Hepatocyte (in vitro differentiated cells): ENCODE measurements around the gene ALOX5. TPM values are rescaled to one million over a fixed set of nuclear protein-coding genes. Genes with fewer than 3 reads are reported as not detected.
"Not testable (repeated sequence)": the region's sequence is repeated elsewhere in the genome, so short reads cannot be mapped to it uniquely, and the experiment has no call there.

ENCODE experiments used
- DNase-seq: peaks from one replicate; pipeline ENCODE4 v3.0.0-alpha.2; 2016; ENCODE audit warnings: low spot score
- H2AFZ ChIP-seq: fragments of 200-600 bp; sonication (generic); 2 replicates; pipeline ENCODE4 v1.6.0; 2016; ENCODE audit warnings: antibody characterized with exemption, mild to moderate bottlenecking
- H3K27ac ChIP-seq: fragments of 200-600 bp; sonication (generic); 2 replicates; pipeline ENCODE4 v1.5.1; 2016; ENCODE audit warnings: mild to moderate bottlenecking
- H3K27me3 ChIP-seq: fragments of 200-600 bp; sonication (generic); 2 replicates; pipeline ENCODE4 v1.6.1; 2016
- H3K36me3 ChIP-seq: fragments of 200-600 bp; sonication (generic); replicated peaks from 2 replicates; pipeline ENCODE4 v1.5.1; 2016; ENCODE audit warnings: low read depth; ENCODE audit not compliant: insufficient read depth
- H3K4me1 ChIP-seq: fragments of 200-600 bp; sonication (generic); 2 replicates; pipeline ENCODE4 v1.5.1; 2016; ENCODE audit warnings: mild to moderate bottlenecking, moderate library complexity; ENCODE audit not compliant: insufficient read depth
- H3K4me2 ChIP-seq: fragments of 200-600 bp; sonication (generic); 2 replicates; pipeline ENCODE4 v1.6.0; 2016
- H3K4me3 ChIP-seq: fragments of 200-600 bp; sonication (generic); 2 replicates; pipeline ENCODE4 v1.5.1; 2016; ENCODE audit warnings: mild to moderate bottlenecking
- H3K79me2 ChIP-seq: fragments of 200-600 bp; sonication (generic); 2 replicates; pipeline ENCODE4 v1.6.0; 2017; ENCODE audit warnings: mild to moderate bottlenecking
- H3K9me2 ChIP-seq: fragments of 200-600 bp; sonication (generic); replicated peaks from 2 replicates; pipeline ENCODE4 v1.6.0; 2017; ENCODE audit warnings: mild to moderate bottlenecking; ENCODE audit not compliant: insufficient read depth
- H3K9me3 ChIP-seq: fragments of 200-600 bp; sonication (generic); 2 replicates; pipeline ENCODE4 v1.5.1; 2016; ENCODE audit warnings: low read depth, mild to moderate bottlenecking
- H4K20me1 ChIP-seq: fragments of 200-600 bp; sonication (generic); 2 replicates; pipeline ENCODE4 v1.6.0; 2016; ENCODE audit warnings: mild to moderate bottlenecking; ENCODE audit not compliant: insufficient read depth, poor library complexity, severe bottlenecking
- CTCF ChIP-seq: fragments of 200-600 bp; sonication (generic); IDR thresholded peaks from 2 replicates; pipeline ENCODE4 v1.5.1; 2016; ENCODE audit warnings: antibody characterized with exemption, mild to moderate bottlenecking; ENCODE audit not compliant: poor library complexity
- EZH2 ChIP-seq: fragments of 200-600 bp; sonication (generic); IDR thresholded peaks from 2 replicates; pipeline ENCODE4 v1.6.1; 2016; ENCODE audit warnings: antibody characterized with exemption, mild to moderate bottlenecking, borderline replicate concordance
- EZH2phosphoT487 ChIP-seq: fragments of 200-600 bp; sonication (generic); IDR thresholded peaks from one replicate; pipeline ENCODE4 v1.6.1; 2018; ENCODE audit warnings: antibody characterized with exemption, mild to moderate bottlenecking, low read depth, moderate library complexity; ENCODE audit not compliant: unreplicated experiment, severe bottlenecking
- WGBS: methylation state at CpG from one replicate; pipeline ENCODE4 v1.1.6; 2016; ENCODE audit warnings: low lambda C conversion rate; ENCODE audit errors: missing lambda C conversion rate; 5-methylcytosine and 5-hydroxymethylcytosine counted together
- polyA plus RNA-seq: library from polyadenylated mRNA; unstranded; fragments of >200 nt; fragmentation: Nextera tagmentation; extraction: Ambion mirVana; gene quantifications from 2 replicates; pipeline ENCODE4 v1.2.1, GENCODE V29; 2016
- total RNA-seq: library from RNA; depleted of rRNA; stranded (reverse); fragments of >200 nt; gene quantifications from 2 replicates; pipeline ENCODE4 v1.2.3, GENCODE V29; 2014

ALOX5 gene
- total and polyA plus RNA-seq, 2 experiments from 2014 or later = 3.5 to 4.4 TPM

- no peak for DNase-seq
- peaks cover 21% of the 10 kb centered on the region for H3K79me2 ChIP-seq
- peaks cover 9% of the 10 kb centered on the region for H3K9me3 ChIP-seq
- TF ChIP-seq EZH2 (no peak), CTCF (no peak), EZH2phosphoT487 (no peak)
- no peaks in the 10 kb centered on the region for H3K9me2 ChIP-seq
- no peak overlapping the region for H2AFZ ChIP-seq
- 97% methylated on average over 4 of the region's 4 CpGs for WGBS
- H3K27ac ChIP-seq = no peak overlapping the region
- H3K4me3 ChIP-seq = no peak overlapping the region
- no peaks in the 10 kb centered on the region for H4K20me1 ChIP-seq
- H3K4me2 ChIP-seq = no peak overlapping the region
- H3K27me3 ChIP-seq = no peaks in the 10 kb centered on the region
- H3K36me3 ChIP-seq = no peaks in the 10 kb centered on the region
- peaks cover 17% of the 10 kb centered on the region for H3K4me1 ChIP-seq
These were observed 99.1 kb downstream of the ALOX5 start for GRCh38 chr10:45473126-45473525.

DNA sequence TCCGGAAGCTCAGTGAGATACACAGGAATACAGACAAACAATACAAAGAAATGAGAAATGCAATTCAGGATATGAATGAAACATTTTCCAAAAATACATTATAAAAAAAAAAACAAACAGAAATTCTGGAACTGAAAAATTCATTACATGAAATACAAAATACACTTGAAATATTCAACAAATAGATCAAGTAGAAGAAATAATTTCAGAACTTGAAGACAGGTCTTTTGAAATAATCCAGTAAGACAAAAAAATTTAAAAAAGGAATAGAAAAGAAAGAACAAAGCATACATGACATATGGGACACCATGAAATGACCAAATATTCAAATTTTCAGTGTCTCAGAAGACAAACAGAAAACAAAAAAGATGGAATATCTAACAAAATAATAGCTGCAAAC lies 102.5 kb downstream of the ALOX5 start:
- WGBS = 90% methylated on average over 1 of the region's 1 CpG
- Histone ChIP-seq H3K4me3 (no peak overlapping the region), H3K9me2 (no peaks in the 10 kb centered on the region), H4K20me1 (no peaks in the 10 kb centered on the region), H3K9me3 (peaks cover 10% of the 10 kb centered on the region), H3K36me3 (no peaks in the 10 kb centered on the region), H2AFZ (no peak overlapping the region), H3K27me3 (no peaks in the 10 kb centered on the region), H3K27ac (no peak overlapping the region), H3K4me2 (no peak overlapping the region), H3K4me1 (peaks cover under 1% of the 10 kb centered on the region), H3K79me2 (peaks cover 14% of the 10 kb centered on the region)
- DNase-seq = no peak
- no peak for TF ChIP-seq CTCF
- TF ChIP-seq EZH2 = no peak
- no peak for TF ChIP-seq EZH2phosphoT487

DNA sequence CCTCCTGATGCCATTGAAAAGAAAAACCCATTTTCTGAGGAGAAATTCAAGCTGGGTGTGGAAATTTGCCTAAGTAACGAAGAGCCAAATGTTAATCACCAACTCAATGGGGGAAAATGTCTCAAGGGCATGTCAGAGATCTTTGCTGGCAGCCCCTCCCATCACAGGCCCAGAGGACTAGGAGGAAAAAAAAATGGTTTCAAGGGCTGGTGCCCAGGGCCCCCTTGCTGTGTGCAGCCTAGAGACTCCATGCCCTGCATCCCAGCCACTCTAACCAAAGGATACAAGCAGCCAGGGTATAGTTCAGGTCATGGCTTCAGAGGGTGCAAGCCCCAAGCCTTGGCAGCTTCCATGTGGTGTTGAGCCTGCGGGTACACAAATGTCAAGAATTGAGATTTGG lies 106.3 kb downstream of the ALOX5 start:
- TF ChIP-seq CTCF (no peak), EZH2phosphoT487 (no peak), EZH2 (no peak)
- 92% methylated on average over 2 of the region's 2 CpGs for WGBS
- DNase-seq = no peak
- no peak overlapping the region for H2AFZ ChIP-seq
- H4K20me1 ChIP-seq = no peaks in the 10 kb centered on the region
- H3K9me3 ChIP-seq = peaks cover 10% of the 10 kb centered on the region
- H3K36me3 ChIP-seq = no peaks in the 10 kb centered on the region
- H3K79me2 ChIP-seq = peaks cover 10% of the 10 kb centered on the region
- no peak overlapping the region for H3K27ac ChIP-seq
- H3K4me2 ChIP-seq = no peak overlapping the region
- no peaks in the 10 kb centered on the region for H3K9me2 ChIP-seq
- no peaks in the 10 kb centered on the region for H3K4me1 ChIP-seq
- no peaks in the 10 kb centered on the region for H3K27me3 ChIP-seq
- no peak overlapping the region for H3K4me3 ChIP-seq

DNA sequence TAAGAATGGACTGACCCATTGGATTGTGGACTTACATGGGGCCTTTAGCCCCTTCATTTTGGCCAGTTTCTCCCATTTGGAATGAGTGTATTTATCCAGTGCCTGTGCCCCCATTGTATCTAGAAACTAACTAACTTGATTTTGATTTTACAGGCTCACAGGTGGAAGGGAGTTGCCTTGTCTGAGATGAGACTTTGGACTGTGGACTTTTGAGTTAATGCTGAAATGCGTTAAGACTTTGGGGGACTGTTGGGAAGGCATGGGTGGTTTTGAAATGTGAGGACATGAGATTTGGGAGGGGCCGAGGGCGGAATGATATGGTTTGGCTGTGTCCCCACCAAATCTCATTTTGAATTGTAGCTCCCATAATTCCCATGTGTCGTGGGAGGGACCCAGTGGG lies 107.1 kb downstream of the ALOX5 start:
- not testable (repeated sequence) for H3K4me2 ChIP-seq, H4K20me1 ChIP-seq, H3K4me3 ChIP-seq, H3K36me3 ChIP-seq, H3K27me3 ChIP-seq, H3K4me1 ChIP-seq, H2AFZ ChIP-seq, H3K9me3 ChIP-seq, H3K9me2 ChIP-seq, H3K27ac ChIP-seq, H3K79me2 ChIP-seq, DNase-seq
- 82% methylated on average over 4 of the region's 4 CpGs for WGBS
